ENCODE results near the gene PIK3R3. TPM values are rescaled to one million over a fixed set of nuclear protein-coding genes. Genes with fewer than 3 reads are reported as not detected.

The PIK3R3 gene
- total RNA-seq, 1 donor from 2014 or later = 38.1 TPM

DNA sequence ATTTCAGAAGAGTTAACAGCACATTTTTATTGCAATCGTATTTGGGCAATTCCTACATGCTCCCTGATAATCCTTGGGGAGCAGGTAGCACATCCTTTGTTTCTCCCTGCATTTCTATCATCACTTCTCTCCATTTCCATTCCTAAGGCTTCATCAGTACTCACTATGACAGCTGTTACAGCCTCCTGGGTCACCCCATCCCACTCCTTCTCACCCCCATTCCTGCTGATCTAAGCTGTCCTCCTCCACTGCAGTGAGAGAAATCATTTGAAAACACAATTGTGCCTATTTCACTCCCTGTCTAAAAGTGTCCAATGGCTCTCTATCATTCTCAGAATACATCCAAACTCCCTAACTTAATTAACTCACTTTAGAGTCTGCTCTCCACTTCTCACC lies 25.5 kb upstream of the PIK3R3 start:
- Mint-ChIP-seq H3K4me1 (ENCODE audit: unreplicated experiment) (no peaks in the 10 kb centered on the region), H3K9me3 (ENCODE audit: unreplicated experiment) (no peaks in the 10 kb centered on the region), H3K36me3 (ENCODE audit: low read depth, unreplicated experiment) (no peaks in the 10 kb centered on the region), H3K27me3 (ENCODE audit: unreplicated experiment) (no peaks in the 10 kb centered on the region), H3K27ac (ENCODE audit: unreplicated experiment) (no peak overlapping the region), H3K4me3 (ENCODE audit: unreplicated experiment) (no peak overlapping the region)
- TF ChIP-seq, protein P1, sequence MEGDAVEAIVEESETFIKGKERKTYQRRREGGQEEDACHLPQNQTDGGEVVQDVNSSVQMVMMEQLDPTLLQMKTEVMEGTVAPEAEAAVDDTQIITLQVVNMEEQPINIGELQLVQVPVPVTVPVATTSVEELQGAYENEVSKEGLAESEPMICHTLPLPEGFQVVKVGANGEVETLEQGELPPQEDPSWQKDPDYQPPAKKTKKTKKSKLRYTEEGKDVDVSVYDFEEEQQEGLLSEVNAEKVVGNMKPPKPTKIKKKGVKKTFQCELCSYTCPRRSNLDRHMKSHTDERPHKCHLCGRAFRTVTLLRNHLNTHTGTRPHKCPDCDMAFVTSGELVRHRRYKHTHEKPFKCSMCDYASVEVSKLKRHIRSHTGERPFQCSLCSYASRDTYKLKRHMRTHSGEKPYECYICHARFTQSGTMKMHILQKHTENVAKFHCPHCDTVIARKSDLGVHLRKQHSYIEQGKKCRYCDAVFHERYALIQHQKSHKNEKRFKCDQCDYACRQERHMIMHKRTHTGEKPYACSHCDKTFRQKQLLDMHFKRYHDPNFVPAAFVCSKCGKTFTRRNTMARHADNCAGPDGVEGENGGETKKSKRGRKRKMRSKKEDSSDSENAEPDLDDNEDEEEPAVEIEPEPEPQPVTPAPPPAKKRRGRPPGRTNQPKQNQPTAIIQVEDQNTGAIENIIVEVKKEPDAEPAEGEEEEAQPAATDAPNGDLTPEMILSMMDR (IDR thresholded peaks at IDR 0.05; ENCODE audit: unreplicated experiment) = no peak
- no peak for DNase-seq (ENCODE audit: low spot score)

DNA sequence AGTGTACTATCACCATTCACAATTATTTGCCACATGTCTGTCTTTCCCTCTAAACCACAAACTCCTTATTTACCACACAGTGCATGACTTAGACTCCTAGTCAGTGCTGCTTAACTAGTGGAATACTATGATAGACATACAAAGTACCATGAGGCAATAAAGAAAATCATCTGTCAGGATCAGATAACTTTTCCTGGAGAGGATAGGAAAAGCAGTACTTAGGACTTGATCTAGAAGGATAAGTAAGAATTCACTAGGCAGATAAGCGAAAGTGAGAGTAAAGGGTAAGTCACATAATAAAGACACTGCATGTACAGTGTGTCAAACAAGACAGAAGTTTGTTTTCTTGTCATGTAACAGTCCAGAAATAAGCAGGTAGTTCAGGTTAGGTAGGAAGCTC lies 21.3 kb upstream of the PIK3R3 start:
- Mint-ChIP-seq H3K36me3 (ENCODE audit: low read depth, unreplicated experiment) (no peaks in the 10 kb centered on the region), H3K4me1 (ENCODE audit: unreplicated experiment) (peaks cover 4% of the 10 kb centered on the region), H3K27ac (ENCODE audit: unreplicated experiment) (no peak overlapping the region), H3K4me3 (ENCODE audit: unreplicated experiment) (no peak overlapping the region), H3K9me3 (ENCODE audit: unreplicated experiment) (no peaks in the 10 kb centered on the region), H3K27me3 (ENCODE audit: unreplicated experiment) (no peaks in the 10 kb centered on the region)
- TF ChIP-seq, protein P1 (IDR thresholded peaks at IDR 0.05; ENCODE audit: unreplicated experiment) = no peak
- DNase-seq (ENCODE audit: low spot score) = no peak

DNA sequence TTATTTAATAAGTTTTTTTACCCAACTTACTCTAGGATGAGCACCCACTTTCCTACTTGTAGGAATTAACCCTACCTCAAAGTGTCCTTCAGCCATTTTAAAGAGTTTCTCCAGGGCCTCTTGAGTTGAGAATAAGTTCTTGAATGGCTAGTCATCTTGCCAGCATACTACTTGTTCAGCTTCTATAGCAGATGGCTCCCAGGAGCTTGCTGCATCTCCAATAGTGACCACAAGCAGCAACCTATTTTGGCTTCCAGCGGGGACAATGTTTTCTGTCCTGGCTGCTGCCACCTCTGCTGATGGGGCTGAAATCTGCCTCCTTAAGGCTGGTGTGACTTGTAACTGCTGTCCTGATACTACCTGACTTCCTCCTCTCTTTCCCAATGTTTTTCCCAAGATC lies 20.8 kb upstream of the PIK3R3 start:
- H3K27ac Mint-ChIP-seq (ENCODE audit: unreplicated experiment) = no peak overlapping the region
- H3K36me3 Mint-ChIP-seq (ENCODE audit: low read depth, unreplicated experiment) = no peaks in the 10 kb centered on the region
- no peaks in the 10 kb centered on the region for H3K27me3 Mint-ChIP-seq (ENCODE audit: unreplicated experiment)
- DNase-seq (ENCODE audit: low spot score) = no peak
- H3K4me3 Mint-ChIP-seq (ENCODE audit: unreplicated experiment) = no peak overlapping the region
- H3K4me1 Mint-ChIP-seq (ENCODE audit: unreplicated experiment) = peaks cover 4% of the 10 kb centered on the region
- H3K9me3 Mint-ChIP-seq (ENCODE audit: unreplicated experiment) = no peaks in the 10 kb centered on the region
- TF ChIP-seq, protein P1 (IDR thresholded peaks at IDR 0.05; ENCODE audit: unreplicated experiment) = no peak

DNA sequence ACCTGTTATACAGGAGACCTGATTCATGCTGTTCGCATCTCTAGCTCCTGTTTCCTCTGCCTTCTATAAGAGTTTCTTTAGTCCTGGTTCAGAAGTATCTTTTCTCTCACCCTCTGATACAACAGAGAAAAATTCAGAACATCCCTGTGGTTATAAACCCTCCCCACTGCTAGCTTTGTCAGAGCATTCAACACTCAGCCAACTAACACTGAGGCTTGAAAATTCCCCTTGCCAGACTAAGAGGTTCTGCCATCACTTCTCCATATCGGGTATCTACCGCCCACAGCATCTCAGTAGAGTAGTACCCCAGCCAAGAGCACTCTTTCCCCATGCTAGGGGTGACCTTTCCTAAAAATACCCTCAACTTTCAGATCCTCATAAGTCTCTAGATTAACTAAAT lies 19.6 kb upstream of the PIK3R3 start:
- no peak overlapping the region for H3K4me3 Mint-ChIP-seq (ENCODE audit: unreplicated experiment)
- H3K9me3 Mint-ChIP-seq (ENCODE audit: unreplicated experiment) = no peaks in the 10 kb centered on the region
- no peaks in the 10 kb centered on the region for H3K36me3 Mint-ChIP-seq (ENCODE audit: low read depth, unreplicated experiment)
- peaks cover 4% of the 10 kb centered on the region for H3K4me1 Mint-ChIP-seq (ENCODE audit: unreplicated experiment)
- TF ChIP-seq, protein P1 (IDR thresholded peaks at IDR 0.05; ENCODE audit: unreplicated experiment) = no peak
- H3K27ac Mint-ChIP-seq (ENCODE audit: unreplicated experiment) = no peak overlapping the region
- no peak for DNase-seq (ENCODE audit: low spot score)
- no peaks in the 10 kb centered on the region for H3K27me3 Mint-ChIP-seq (ENCODE audit: unreplicated experiment)

DNA sequence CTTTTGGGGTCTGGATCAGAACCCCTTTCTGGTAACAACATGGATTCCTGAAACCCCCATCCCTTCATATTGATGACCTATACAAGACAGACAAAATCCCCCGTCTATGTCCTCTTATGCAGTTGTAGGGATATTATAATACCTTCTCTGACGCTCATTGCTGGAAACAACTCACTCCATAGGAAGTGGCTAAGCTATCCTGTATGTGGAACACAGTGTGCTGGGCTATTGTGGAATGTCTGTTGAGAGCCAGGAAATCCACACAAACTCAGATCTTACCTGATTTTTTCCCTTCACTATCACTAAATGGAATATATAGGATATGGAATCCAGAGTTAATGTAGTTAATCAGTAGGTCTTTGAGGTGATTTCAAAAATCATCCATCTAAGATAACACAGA lies 17.7 kb upstream of the PIK3R3 start:
- Mint-ChIP-seq H3K27ac (ENCODE audit: unreplicated experiment) (no peak overlapping the region), H3K4me1 (ENCODE audit: unreplicated experiment) (peaks cover 4% of the 10 kb centered on the region), H3K4me3 (ENCODE audit: unreplicated experiment) (no peak overlapping the region), H3K9me3 (ENCODE audit: unreplicated experiment) (no peaks in the 10 kb centered on the region), H3K27me3 (ENCODE audit: unreplicated experiment) (no peaks in the 10 kb centered on the region), H3K36me3 (ENCODE audit: low read depth, unreplicated experiment) (no peaks in the 10 kb centered on the region)
- DNase-seq (ENCODE audit: low spot score) = no peak
- TF ChIP-seq, protein P1 (IDR thresholded peaks at IDR 0.05; ENCODE audit: unreplicated experiment) = no peak

Measured in endothelial cell (in vitro differentiated cells).